Activated T-cell treated with anti-CD3 and anti-CD28 coated beads, Interleukin-2, amount 50 U/mL, for 48 hours (primary cell): Measurements from ENCODE around the gene NADK.

Source experiments
- DNase-seq, 2 experiments: peaks; one replicate each; pipeline ENCODE4 v3.0.0-alpha.2; 2020

NADK gene, protein sequence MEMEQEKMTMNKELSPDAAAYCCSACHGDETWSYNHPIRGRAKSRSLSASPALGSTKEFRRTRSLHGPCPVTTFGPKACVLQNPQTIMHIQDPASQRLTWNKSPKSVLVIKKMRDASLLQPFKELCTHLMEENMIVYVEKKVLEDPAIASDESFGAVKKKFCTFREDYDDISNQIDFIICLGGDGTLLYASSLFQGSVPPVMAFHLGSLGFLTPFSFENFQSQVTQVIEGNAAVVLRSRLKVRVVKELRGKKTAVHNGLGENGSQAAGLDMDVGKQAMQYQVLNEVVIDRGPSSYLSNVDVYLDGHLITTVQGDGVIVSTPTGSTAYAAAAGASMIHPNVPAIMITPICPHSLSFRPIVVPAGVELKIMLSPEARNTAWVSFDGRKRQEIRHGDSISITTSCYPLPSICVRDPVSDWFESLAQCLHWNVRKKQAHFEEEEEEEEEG

DNA sequence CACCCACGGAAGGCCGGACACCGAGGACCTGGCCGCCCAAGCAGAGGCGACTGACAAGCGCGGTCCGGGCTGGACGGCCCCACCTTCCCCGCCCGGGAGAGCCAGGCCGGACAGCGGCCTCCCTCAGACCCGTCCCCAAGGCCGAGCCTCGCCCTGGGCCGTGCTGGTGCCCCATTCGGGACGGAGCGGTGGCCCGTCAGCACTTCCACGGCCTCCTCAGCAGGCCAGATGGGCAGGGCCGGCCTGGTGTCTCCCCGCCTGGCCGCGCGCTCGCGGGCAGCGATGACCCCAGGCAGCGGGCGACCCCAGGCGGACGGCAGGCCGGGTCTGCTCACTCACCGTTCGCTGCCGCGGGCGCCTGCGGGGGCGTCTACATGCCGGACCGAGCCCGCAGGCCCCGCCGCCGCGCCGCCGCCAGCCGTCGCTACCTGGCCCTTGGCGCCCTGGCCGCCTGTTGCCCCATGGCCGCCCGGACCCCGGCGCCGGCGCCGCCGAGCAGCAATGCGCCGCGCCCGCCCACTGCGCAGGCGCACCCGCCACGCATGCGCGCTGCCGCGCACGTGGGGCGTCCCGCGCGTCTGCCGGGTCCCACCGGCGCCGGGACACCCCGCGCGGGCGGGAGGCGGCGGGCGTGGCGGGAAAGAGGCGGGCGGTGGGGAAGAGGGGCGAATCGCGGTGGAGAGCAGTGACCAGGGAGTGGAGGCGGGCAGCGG lies at the start of gene NADK:
Gene NADK, minus strand, starts transcription at position 521 of the 713 bp plus-strand sequence. CDS start 13,064 bp downstream, outside the sequence.
- DNase-seq = peak; percentile 79 to 84

DNA sequence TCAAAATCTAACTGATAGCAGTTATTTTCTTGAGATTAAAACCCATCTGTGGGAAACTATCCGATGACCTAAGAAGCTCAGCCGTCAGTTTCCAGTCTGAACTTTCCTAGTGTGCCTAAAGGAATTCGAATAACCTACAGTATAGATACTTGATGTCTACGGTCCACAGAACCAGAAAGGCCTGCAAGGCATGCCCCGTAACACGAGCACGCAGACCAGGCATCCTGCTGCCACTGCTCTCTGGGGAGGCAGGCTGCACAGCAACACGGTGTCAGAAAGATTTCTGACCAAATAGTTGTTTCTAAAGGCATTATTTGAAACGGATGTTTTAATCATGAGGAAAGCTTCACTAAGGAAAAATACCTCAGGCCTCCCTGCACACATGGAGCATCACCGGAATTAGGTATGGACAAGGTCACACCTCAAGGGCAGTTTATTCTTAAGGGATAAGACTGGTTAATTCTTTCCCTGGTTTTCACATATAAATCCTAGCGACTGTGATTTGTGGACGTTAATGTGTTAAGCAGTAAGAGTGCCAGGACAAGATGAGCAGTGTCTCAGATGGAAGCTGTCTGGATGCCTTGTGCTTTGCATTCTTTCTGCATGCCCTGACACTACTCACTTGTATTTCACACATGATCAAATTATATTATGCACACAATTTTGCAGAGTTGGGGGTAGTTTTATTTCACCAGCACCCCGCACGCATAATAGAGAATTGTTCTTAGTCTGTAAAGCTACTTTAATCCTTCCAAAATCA lies 49.0 kb upstream of the NADK start:
- DNase-seq = no peak

DNA sequence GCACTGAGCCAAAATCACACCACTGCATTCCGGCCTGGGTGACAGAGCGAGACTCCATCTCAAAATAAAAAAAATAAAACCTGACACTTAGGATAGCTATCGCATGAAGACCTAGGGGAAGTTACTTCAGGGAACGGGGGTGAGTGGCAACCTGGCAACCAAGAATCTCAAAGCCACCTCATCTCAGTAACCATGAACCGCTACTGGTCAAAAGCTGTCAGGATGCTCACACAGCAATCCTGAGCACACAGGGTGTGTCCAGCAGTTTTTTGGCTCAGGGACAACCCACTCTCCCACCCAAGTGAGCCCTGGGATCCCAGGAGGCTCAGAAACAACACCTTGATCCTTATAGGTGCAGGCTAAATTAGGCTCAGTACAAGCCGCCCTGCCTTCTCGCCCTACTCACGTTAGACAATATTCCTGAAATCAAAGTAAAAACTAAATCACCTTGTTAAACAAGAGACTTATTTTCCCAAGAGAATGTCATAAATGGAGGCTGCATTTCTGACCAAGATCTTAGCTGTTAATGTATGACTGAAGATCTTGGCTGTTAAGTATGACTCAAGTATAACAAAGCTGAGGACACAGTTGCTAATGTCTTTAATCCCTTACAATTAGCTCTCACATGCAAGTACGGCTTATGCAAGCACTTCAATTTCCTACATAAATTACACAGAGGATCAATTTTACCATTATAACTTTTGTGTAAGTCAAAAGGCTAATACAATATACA lies 48.3 kb upstream of the NADK start:
- no peak for DNase-seq

DNA sequence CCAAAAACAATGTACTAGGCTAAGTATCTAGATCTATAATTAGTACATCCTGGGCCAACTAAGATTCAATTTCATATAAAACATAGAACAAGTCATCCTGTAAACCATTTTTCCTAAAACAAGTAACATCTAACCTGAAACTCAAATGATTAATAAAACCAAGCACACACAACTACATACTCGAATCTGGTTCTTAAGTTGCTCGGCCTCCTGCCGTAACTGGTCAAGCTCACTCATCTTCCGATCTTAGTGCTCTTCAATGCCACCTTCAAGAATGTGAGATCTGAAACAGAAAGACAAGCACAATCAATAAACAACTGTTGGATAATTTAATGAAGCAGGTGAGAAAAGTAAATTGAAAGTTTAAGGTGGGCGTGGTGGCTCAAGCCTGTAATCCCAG lies 46.9 kb upstream of the NADK start:
- DNase-seq = no peak

DNA sequence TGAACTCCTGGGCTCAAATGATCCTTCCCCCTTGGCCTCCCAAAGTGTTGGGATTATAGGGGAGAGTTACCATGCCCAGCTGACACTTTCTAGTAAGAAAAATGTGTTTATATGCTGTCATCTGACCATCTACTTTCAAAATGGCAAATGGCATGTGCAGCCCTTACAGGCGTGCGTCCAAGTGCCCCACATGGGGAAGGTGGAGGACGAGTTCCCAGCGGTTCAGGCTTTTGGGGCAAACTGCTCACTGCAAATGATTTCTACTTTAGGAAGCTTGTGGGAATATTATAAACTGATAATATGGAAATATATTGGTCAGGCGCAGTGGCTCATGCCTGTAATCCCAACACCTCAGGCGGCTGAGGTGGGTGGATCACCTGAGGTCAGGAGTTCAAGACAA lies 41.5 kb upstream of the NADK start:
- DNase-seq = no peak

DNA sequence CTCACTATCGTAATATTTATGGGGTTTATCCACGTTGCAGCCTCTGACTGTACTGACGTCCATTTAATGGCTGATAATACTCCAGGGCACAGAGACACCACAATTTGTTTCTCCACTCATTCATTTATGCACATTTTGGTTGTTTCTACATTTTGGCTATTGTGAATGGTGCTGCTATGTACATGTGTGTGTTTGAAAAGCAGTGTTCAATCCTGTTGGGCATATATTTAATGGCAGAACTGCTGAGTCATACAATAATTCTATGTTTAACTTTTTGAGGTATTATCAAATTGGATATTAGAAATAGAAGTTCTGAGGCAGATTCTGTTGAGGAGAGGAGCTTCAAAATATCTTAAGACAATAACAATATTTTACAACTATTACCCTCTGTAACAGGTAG lies 39.0 kb upstream of the NADK start:
- DNase-seq = no peak

DNA sequence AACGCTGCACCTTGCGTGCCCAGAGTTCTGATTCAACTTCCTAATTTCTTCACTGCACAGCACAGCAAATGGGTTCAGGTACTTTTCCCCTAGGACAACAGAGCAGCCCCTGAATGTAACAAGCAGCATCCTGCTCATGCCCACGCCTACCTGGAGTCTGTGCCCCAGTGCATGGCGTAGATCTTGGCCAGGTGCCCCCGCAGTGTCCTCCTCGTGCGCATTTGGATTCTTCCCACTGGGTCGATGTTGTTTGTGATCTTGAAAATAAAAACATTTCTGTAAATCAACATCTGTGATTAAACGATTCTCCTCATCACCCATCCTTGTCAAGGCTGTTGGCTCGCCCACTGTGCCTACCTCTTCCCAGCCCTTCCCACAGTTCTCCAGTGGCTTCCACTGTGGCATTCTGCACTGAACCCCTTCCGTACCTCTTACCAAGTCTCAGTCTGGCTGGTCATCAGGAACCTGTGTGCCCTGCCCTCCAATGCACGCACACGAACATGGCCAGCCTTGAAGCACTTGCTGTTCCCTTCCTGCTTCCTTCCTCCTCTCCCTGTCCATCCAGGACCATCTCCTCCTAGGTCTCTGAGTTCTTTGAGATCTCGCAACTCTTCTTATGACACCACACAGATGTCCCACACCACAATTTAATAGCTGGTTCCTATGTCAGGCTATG lies 37.5 kb upstream of the NADK start:
- DNase-seq = no peak

DNA sequence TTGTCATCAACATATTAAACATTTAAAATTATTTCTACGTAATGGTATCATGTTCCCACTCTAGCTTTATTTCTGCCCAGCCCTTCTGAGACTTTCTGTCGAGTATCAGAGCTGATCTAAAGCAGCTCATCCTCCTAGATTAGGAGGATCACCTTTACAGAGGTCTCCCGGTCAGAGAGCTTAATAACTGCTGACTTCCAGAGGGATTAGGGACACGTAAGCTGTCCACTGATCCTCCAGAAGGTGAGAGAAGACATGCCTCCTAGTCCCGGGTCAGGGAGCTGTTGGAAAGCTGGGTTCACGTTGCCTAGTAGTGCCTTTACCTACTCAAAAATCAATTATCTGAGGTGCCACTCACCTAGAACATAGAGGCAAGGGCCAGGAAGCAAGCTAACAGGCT lies 31.2 kb upstream of the NADK start:
- no peak for DNase-seq

DNA sequence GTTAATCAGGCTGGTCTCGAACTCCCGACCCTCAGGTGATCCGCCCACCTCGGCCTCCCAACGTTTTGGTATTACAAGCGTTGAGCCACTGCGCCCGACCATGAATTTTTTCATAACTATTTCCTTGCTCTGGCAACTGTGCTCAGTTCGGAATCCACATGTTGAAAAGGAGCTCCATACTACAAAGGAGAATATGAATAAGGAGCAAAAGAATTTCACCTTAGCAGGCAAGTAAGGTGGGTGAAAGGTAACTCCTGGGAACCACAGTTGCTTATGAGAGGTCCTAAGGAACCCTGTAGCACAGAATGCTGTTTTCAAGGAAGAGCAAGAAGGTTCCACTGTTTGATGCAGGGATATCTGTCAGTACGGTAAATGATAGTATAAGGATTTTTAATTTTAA lies 29.9 kb upstream of the NADK start:
- no peak for DNase-seq

DNA sequence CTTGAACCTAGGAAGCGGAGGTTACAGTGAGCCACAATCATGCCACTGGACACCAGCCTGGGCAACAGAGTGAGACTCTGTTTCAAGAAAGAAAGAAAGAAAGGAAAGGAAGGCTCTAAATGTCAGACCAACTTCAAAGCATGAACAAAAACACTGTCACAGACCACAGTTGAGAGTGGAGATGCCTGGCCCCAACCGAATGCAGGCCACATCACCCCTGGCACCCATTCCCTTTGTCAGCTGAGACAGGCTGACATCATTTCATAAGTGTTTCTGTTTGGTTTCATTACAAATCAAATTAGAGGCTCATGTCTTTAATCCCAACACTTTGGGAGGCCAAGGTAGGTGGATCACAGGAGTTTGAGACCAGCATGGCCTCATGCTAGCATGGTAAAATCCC lies 28.6 kb upstream of the NADK start:
- no peak for DNase-seq

DNA sequence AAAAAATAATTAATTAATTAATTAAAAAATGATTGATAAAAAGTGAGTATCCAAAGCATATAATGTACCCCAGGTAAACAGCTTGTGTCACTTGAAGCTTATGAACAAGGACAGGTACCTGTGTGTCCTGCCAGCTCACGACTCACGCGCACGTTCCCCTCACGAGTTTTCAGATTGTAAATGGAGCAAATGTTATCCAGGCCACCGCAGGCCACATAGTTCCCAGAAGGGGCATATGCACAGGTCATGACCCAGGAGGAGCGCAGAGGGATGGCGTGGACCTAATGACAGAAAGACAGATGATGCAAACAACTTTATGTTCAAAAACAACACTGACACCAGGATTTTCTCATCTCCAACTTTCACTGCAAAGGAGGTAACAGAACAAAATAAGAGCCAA lies 26.0 kb upstream of the NADK start:
- no peak for DNase-seq

DNA sequence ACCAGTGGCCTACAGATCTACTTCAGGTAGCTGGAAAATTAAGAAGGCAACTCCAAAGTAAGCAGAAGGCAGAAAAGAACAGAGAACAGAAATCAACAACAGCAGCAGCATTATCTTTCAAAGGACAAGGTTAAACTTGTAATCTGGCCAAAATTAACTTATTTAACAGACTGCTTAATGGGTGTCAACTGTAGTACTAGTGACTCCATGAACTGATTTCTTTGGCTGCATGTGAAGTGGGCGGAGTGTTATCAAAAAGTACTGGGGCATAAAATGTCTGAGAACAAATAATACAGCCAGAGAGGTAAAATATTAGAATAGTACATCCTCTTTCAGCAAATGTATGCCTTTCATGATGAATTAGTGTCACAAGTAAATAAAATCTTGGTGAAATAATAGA lies 24.6 kb upstream of the NADK start:
- no peak for DNase-seq

DNA sequence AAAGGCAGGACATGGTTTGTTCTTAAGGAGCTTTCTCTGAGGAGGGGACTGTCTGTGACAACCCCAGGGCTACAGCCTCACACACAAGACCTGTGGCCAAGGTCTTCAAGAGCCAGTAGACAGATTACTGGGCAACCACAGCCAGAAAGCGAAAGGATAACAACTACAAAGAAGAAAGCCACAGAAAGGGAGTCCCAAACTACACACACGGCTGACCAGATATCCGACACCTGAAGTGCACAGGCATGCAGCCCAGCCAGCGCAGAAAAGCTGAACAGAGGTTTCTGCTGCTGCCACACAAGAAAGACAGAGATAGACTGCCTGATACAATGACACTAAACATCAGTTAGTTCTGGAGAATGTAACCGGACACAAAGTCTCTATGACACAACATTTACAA lies 21.4 kb upstream of the NADK start:
- DNase-seq = no peak

DNA sequence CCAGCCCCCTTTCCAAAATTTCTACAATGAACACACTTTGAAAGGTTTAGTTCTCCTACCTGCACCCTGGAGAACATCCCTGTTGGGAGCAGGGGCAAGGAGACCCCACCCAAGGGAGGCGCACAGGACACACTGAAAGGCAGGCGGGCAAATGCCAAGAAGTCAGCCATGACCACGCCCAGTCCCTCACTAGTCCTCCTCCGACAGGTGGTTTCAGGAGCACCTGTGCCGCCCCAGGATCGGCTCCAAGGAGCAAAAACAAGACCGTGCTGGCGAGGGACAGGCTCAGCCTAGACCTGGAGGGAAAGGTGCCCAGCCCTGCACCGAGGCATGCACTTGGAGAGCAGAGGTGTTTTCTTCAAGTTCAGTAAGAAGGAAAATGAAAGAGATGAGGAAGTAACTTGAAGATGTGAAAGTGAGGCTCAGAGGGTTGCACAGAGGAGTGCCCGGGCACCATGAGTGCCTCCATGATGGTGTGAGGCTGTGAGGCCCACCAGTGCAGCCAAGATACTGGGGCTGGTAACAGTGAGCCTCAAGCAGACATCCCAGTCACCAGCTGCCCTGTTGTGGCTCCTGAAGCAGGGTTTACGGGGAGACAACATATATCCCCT lies 19.6 kb upstream of the NADK start:
- no peak for DNase-seq

DNA sequence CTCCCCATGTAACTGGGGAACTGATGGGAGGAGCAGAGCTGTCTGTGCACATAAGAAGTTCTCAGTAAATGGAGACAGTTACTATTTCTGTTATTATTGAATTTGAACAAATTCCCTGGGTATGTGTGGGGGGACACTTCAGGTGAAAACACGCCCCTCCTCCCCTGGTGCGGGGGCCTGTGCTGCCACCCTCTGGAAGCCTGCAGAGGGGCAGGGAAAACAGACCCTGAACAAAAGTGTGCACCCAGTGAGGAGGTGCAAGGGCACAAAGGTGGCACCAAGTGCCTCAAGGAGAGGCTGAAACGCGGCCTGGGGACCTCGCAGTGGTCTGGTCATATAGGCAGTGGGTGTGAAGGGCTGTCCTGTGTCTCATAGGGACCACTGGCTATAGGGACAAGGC lies 18.2 kb upstream of the NADK start:
- no peak for DNase-seq

DNA sequence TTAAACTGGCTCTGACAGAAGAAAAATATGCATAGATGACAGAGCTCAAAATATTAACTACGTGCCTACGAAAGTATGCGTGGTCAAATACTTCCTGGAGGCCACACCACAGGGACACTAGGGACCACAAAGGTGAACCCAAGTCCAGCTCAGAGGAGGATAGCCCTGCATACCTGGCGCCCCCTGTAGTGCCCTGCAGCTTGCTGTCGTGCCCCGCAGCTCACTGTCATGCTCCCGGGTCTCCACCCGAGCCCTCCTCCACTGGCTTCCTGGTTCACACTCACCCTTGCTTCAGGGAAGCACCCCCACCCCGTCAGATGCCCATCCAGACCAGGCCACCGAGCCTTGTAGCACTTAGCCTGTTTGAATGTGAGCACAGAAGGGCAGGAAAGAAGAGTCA lies 16.7 kb upstream of the NADK start:
- no peak for DNase-seq

DNA sequence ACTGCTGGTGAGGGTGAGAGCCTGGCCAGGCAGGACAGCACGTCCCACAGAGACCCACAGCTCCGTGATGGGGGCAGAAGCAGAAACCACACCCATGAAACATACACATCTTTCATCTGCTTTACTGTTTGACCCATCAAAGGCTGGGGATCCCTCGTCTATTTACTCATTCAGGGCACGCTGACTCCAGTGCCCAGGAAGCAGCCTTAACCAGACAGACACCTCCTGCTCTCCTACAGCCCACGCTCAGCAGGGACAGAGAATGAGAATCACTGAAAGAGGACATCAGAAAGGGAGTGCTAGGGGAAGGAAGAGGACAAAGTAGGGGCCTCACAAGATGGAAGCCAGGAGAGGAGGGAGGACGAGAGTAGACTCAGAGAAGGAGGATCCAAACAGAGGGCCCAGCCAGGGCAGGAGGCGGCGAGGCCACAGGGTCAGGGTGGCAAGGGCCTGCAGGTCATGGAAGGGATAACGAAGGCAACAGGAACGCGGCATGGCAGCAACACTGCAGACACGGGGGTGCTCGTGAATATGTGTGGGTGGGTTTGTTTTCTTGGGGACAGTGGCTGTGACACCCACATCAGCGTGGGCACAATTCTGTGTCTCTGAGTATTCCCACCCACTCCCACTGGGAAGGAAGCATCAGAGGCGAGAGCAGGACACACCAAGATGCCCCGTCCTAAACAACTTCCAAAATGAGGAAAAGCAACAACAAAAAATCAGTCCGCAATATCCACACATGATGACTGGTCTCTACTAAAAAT lies 15.4 kb upstream of the NADK start:
- no peak for DNase-seq

DNA sequence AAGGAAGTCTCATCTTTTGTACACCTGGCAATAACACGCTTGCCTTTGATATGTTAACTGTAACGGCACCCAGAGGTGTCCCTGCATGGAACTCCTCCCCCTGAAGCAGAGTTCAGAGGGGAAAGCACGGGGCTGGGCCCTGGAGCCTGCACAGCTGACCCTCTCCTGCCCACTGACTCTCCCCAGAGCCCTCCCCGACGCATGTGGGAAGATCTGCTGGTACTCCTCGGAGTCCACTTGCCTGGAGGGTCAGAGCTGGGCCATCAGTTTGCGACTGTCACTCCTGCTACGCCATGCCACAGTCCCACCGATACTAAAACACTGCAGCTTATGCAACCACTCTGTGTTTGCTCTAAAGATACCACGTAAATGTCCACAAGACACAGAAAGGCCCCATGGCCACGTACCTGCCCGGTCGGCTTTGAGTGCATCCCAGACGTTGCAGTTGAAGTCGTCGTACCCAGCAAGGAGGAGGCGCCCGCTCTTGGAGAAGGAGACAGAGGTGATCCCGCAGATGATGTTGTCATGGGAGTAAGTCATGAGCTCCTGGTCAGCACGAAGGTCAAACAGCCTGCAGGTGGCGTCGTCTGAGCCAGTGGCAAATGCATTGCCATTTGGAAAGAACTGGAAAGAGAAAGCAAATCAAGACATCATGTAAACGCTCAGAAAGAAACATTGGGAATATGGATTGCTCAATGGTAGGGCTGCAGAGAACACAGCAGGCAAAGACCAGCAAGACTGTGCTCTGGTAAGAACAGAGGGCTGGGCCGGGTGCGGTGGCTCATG lies 10.6 kb upstream of the NADK start:
- peak in 1 of 2 experiments; percentile 29 for DNase-seq

DNA sequence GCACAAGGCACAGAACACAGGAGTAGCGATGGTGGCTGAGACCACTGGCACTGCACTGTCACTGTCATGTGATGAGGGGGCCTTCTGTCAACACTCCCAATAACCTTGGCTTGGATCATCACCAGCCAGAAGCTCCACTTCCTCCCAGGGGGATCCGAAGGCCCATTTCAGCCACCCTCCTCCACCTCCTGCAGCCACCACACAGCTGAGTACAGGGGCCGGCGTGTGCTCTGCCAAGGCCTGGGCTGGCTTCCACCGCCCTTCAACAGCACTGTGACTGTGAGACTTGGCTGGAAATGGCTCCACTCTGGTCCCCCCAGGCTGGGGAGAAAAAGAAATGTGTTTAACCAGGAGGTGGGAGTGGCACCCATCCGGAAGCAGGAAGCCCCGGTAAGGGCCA lies 9.9 kb upstream of the NADK start:
- no peak for DNase-seq
